HG03060 (cell line): ENCODE measurements around the gene SUN2.

Source experiments
- ATAC-seq: cut with Tn5 transposase; IDR thresholded peaks from one replicate; pipeline ENCODE4 v1.9.1; 2021; ENCODE audit warnings: low read depth, moderate number of reproducible peaks; ENCODE audit not compliant: unreplicated experiment

The SUN2 gene

GRCh38 chr22:38700789-38701628 is 54.8 kb downstream of the SUN2 start, which contains the start of gene JOSD1:
TSS of gene JOSD1 (minus strand) at chr22:38700943. CDS start at chr22:38699987, 956 bp downstream.
- no peak for ATAC-seq

GRCh38 chr22:38700270-38700788 is 55.5 kb downstream of the SUN2 start:
- no peak for ATAC-seq

GRCh38 chr22:38699784-38700183 is 56.0 kb downstream of the SUN2 start:
- no peak for ATAC-seq

DNA sequence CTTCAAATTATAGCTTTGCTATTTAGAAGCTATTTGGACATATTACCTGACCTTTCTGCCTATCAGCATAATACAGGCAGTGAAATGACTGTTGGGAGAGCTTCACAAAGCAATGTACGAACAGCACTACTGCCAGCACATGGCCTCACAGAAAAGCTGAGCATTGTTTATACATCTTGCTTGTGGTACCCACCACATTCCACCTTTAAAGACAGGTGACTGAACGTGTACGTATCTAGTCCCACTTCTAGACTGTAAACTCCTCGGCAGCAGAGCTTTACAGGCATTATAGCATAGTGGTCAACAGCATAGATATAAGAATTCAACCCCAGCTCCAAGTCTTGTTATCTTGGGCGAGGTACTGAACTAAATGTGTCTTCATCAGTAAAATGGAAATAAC is 56.7 kb downstream of the SUN2 start:
- ATAC-seq = no peak

- no peak for ATAC-seq
These were observed 57.2 kb downstream of the SUN2 start for GRCh38 chr22:38698407-38699094.

DNA sequence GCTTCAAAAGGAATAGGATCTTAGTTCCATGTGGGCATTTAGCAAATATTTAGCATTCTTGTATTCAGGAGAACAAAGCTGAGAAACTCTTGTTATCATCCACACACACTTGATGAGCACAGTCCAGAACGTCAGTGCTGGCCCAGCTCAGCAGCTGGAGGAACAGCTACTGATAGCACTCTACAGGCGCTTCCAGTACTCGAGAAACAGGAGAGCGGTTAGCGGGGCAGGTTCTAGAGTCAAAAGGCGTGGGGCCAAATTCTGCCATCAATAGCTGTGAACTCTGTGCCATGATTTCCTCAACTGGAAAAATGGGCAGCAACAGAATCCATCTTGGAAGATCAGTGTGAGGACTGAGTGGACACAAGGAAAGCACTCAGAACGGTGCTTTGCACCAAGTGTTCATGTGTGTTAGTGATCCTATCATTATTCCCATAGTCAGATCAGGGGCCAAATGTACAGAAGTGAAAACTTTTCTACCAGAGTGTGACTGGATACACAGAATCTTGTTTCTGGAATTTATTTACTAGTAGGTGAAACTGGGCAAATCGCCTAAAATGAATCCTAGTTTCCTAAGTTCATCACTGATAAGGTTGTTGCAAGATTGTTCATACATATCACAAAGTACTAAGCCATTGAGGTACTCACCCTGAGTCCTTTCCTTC is 58.2 kb downstream of the SUN2 start:
- ATAC-seq = no peak

GRCh38 chr22:38696606-38697424 is 59.0 kb downstream of the SUN2 start:
- ATAC-seq = no peak

- ATAC-seq = no peak
These were observed 60.9 kb downstream of the SUN2 start for GRCh38 chr22:38694940-38695339.

DNA sequence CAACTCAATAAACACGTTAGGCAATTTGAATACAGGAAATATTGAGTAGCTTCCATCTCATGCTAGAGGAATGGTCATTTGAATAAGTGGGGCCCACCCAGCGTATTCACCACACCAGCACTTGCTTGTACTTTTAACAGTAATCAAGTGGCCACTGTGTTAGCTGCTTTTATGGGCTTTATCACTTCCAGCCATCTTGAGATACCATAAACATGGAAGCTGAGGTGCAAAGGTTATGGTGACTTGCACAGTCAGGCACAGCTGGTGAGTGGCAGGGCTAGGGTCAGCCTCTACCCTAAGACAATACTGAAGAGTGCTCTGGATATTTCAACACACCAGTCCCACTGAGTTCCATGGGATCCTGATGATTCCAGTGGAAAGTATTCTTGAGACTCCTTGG is 61.7 kb downstream of the SUN2 start:
- no peak for ATAC-seq

DNA sequence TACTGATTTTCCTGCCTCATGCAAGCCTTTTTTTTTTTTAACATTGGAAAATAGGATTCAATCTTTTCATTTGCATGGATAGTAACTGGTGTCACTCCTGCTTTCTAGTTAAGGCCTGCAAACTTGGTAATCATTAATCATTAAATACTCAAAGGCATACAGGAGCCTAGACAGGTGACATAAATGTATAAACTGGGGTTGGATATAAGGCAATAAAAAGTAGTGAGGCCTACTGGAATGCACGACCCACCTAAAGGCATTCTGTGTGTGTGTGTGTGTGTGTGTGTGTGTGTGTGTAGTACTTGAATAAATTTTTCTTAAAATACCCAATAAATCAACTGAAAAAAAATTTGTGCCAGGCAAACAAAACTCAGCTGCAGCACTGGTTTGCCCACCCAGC is 66.1 kb downstream of the SUN2 start:
- ATAC-seq = no peak

- no peak for ATAC-seq
These were observed 70.0 kb downstream of the SUN2 start for GRCh38 chr22:38685761-38686160.

DNA sequence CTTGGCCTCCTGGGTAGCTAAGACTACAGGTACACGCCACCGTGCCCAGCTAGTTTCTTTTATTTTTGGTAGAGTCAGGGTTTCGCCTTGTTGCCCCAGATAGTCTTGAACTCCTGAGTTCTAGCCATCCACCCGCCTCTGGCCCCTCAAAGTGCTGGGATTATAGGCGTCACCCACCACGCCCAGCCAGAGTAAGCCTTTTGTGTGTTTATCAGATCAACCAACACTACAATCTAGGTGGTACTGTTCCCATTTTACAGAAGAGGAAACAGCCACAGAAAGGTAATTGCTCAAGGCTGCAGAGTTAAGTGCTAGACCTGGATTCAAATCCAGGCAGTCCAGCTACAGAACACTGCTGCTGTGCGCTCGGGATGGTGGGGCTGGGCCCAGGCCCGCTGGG is 70.9 kb downstream of the SUN2 start:
- ATAC-seq = no peak
